Adrenal gland (tissue), 12 donors: ENCODE results near the gene TBC1D21. TPM values are rescaled to one million over a fixed set of nuclear protein-coding genes. Genes with fewer than 3 reads are reported as not detected.

Source experiments
- DNase-seq, 7 donors: peaks; one replicate each; pipeline ENCODE4 v3.0.0-alpha.2; 2019 to 2020
- H3K27ac ChIP-seq, 5 donors: fragments of 200-600 bp; sonication (generic) in 4 of 5; 1 replicate in 3 of 5; 2 replicates in 2 of 5; pipeline versions ENCODE4 v1.5.1 to v1.8.0; 2016 to 2020; ENCODE audit warnings: mild to moderate bottlenecking in 1 of 5
- H3K27me3 ChIP-seq: fragments of 200-600 bp; 2 replicates; pipeline ENCODE4 v1.8.0; 2021
- H3K36me3 ChIP-seq, 2 donors: fragments of 200-600 bp; replicated peaks in 1 of 2; 1 replicate in 1 of 2; 2 replicates in 1 of 2; pipeline versions ENCODE4 v1.5.1 to v1.8.0; 2018 to 2022
- H3K4me1 ChIP-seq, 2 donors: fragments of 200-600 bp; replicated peaks in 1 of 2; 1 replicate in 1 of 2; 2 replicates in 1 of 2; pipeline versions ENCODE4 v1.5.1 to v1.8.0; 2018 to 2021
- H3K4me3 ChIP-seq, 4 donors: fragments of 200-600 bp; sonication (generic) in 3 of 4; one replicate each; pipeline ENCODE4 v1.5.1; 2016 to 2018
- H3K9me3 ChIP-seq, 3 donors: fragments of 200-600 bp; sonication (generic) in 1 of 3; replicated peaks in 1 of 3; 1 replicate in 2 of 3; 2 replicates in 1 of 3; pipeline versions ENCODE4 v1.5.1 to v1.8.0; 2016 to 2021
- CTCF ChIP-seq, 6 experiments: fragments of 450-650 bp in 4 of 6; fragments of 200-600 bp in 2 of 6; sonication (generic) in 1 of 6; IDR thresholded peaks; 1 replicate in 5 of 6; 2 replicates in 1 of 6; pipeline versions ENCODE4 v1.5.1 to v1.8.0; 2016 to 2021; ENCODE audit warnings: antibody characterized with exemption in 6 of 6, mild to moderate bottlenecking in 2 of 6, moderate library complexity in 1 of 6
- POLR2A ChIP-seq, 2 donors: fragments of 450-650 bp; IDR thresholded peaks; one replicate each; pipeline ENCODE4 v1.6.1; 2017; ENCODE audit warnings: antibody characterized with exemption in 2 of 2, mild to moderate bottlenecking in 2 of 2, moderate library complexity in 1 of 2
- WGBS, 4 donors: extraction: QIAGEN DNeasy Blood & Tissue Kit in 2 of 4; methylation state at CpG; one replicate each; pipeline versions ENCODE4 v1.1.5 to v1.1.7; 2013 to 2017; 5-methylcytosine and 5-hydroxymethylcytosine counted together
- intact Hi-C, 2 donors: fragments of 100-400 bp; cut with DNase I; formaldehyde crosslinking; loops; one replicate each; pipeline versions ENCODE4 v1.14.1 to v1.15.0; 2022 to 2023
- polyA plus RNA-seq, 3 donors: library from polyadenylated mRNA; stranded (reverse); fragments of 200-250 nt in 2 of 3; fragments of 350-450 nt in 1 of 3; fragmentation: Illumina TruSeq in 1 of 3; extraction: RNeasy Lipid Tissue Mini Kit (QIAGEN cat#74804) in 1 of 3; gene quantifications; one replicate each; pipeline ENCODE4 v1.2.3, GENCODE V29; 2013 to 2014
- total RNA-seq, 9 donors: library from RNA; depleted of rRNA in 4 of 9; stranded (reverse); fragments of >200 nt in 4 of 9; fragments of 120-200 nt in 1 of 9; fragmentation: NEBNext Ultra II Directional in 1 of 9; extraction: Animal tissue kit (Norgen Biotek cat#: 25700) in 1 of 9; gene quantifications; one replicate each; pipeline versions ENCODE4 v1.1.0 to v1.2.4, GENCODE V29; 2013 to 2023
- donor health status: healthy with polysubstance abuse.
- donor health status: Bipolar disorder and iron deficiency.
- donor health status: DM: yes; HTN: yes; CAD: no.
- donor health status: DM: no; HTN: no; CAD: no.
- donor health status: DM: no; HTN: no; CAD: no.
- donor health status: DM: yes; HTN: yes; CAD: no.

TBC1D21 gene
- total and polyA plus RNA-seq, 12 donors = not detected

DNA sequence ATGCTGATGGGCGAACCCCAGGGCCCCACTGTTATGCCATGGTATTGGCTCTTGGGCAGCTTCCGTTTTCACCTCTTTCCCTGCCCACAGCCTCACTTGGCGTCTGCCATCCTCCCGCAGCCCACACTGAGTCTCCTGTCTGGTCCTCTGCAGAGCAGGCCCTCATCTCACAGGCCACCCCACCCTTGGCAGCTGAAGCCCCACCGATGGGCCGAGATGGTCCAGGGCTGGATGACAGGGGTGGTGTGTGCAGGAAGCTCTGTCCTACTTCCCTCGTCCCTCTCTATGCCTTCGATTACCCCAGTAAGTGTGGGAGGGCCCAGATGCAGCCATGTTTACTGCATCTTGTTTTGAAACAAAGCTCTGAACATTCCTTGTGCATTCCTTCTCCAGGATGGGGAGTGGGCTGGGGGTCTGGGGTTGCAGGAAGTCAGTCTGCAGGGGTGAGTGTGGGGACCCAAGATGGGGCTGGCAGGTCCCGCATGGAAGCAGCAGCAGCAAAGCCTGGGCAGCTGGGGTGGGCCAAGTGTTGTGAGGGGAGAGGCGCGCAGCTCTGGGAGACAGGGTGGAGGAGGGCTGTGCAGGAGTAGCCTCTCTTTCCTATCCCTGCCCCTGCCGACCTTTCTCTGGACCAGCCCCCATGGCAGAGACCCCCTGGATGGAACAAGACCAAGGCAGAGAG, 20.9 kb downstream of the TBC1D21 start:
- no peak for DNase-seq
- H3K9me3 ChIP-seq = no peaks in the 10 kb centered on the region
- H3K27me3 ChIP-seq = no peaks in the 10 kb centered on the region
- intact Hi-C loops = no loop called here
- no peak for TF ChIP-seq CTCF (IDR thresholded peaks at IDR 0.05)
- no peak for TF ChIP-seq POLR2A (IDR thresholded peaks at IDR 0.05)
- no peaks in the 10 kb centered on the region for H3K4me1 ChIP-seq
- no peak overlapping the region for H3K27ac ChIP-seq
- no peak overlapping the region for H3K4me3 ChIP-seq
- 75 to 82% (median 79%) methylated on average over 9 to 12 of the region's 12 CpGs for WGBS, 4 donors
- H3K36me3 ChIP-seq = no peaks in the 10 kb centered on the region

DNA sequence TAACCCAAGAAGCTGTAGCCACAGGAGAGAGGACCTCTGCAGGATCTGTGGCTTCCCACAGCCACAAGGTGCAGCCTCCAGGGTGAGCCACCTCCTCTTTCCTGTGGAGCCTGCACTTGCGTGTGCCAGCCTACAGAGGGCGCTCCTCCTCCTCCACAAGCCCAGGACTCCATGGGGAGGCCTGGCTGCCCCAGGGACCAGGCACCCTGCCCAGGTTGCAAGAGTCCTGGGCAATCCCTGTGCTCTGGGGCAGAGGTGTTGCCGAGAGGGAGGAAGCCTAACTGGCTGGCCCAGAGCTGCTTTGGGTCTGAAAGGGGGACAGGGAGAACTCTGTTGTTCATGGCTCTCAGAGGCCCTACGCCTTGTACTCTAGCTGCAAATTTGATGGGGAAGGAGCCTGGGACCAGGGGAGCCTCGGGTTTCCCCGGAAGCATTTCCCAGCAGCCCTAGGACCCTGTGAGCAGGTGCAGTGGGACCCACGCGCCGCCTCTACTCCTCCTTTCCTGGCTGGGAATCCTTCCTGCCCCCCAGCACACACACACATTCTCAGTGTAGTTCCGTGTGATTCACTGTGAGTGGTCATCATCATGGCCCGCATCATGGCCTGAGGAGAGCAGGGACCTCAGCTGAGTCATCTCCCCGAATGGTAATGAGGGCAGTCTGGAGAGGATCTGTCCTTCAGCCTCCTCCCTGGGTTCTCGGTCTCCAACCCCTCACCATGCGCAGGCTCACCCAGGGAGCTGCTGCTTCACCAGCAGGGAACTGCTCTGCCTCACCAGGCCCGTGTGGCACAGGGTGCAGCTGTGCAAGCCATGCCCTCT, 24.3 kb downstream of the TBC1D21 start:
- no peak overlapping the region for H3K4me3 ChIP-seq
- no peak overlapping the region for H3K27ac ChIP-seq
- 63 to 70% (median 66%) methylated on average over 4 to 15 of the region's 15 CpGs for WGBS, 4 donors
- intact Hi-C loops = no loop called here
- no peaks in the 10 kb centered on the region for H3K4me1 ChIP-seq
- peak; percentile 32 to 75 (median 67) for DNase-seq
- no peaks in the 10 kb centered on the region for H3K36me3 ChIP-seq
- TF ChIP-seq CTCF (IDR thresholded peaks at IDR 0.05) (peak; percentile 55 to 79 (median 66)), POLR2A (IDR thresholded peaks at IDR 0.05) (no peak)
- no peaks in the 10 kb centered on the region for H3K27me3 ChIP-seq
- H3K9me3 ChIP-seq = no peaks in the 10 kb centered on the region

- TF ChIP-seq POLR2A (IDR thresholded peaks at IDR 0.05) (no peak), CTCF (IDR thresholded peaks at IDR 0.05) (no peak)
- Histone ChIP-seq H3K9me3 (no peaks in the 10 kb centered on the region), H3K4me1 (no peaks in the 10 kb centered on the region), H3K36me3 (no peaks in the 10 kb centered on the region), H3K27me3 (no peaks in the 10 kb centered on the region), H3K27ac (no peak overlapping the region), H3K4me3 (no peak overlapping the region)
- 74 to 87% (median 81%) methylated on average over 10 to 15 of the region's 15 CpGs for WGBS, 4 donors
- intact Hi-C loops = no loop called here
- DNase-seq = peak in 1 of 7 donors; percentile 6
Measured at GRCh38 chr15:73899197-73900094, 26.1 kb downstream of the TBC1D21 start.
